Right atrium auricular region (tissue), 2 donors: ENCODE results near the gene SFXN5. TPM values are rescaled to one million over a fixed set of nuclear protein-coding genes. Genes with fewer than 3 reads are reported as not detected.

Experiments used
- DNase-seq: peaks from one replicate; pipeline ENCODE4 v3.0.0-alpha.2; 2019; ENCODE audit warnings: low spot score
- H3K27ac ChIP-seq, 2 donors: fragments of 200-600 bp; sonication (generic); 1 replicate in 1 of 2; 2 replicates in 1 of 2; pipeline ENCODE4 v1.5.1; 2016 to 2019
- H3K27me3 ChIP-seq, 2 donors: fragments of 200-600 bp; sonication (generic); one replicate each; pipeline versions ENCODE4 v1.5.1 to v1.6.0; 2017 to 2019
- H3K36me3 ChIP-seq: fragments of 200-600 bp; sonication (generic); one replicate; pipeline ENCODE4 v1.5.1; 2016
- H3K4me1 ChIP-seq, 2 donors: fragments of 200-600 bp; sonication (generic); one replicate each; pipeline versions ENCODE4 v1.5.1 to v1.6.0; 2017 to 2019
- H3K4me3 ChIP-seq, 2 donors: fragments of 200-600 bp; sonication (generic); 1 replicate in 1 of 2; 2 replicates in 1 of 2; pipeline ENCODE4 v1.5.1; 2017 to 2019; ENCODE audit warnings: mild to moderate bottlenecking in 1 of 2, moderate library complexity in 1 of 2
- H3K9me3 ChIP-seq, 2 donors: fragments of 200-600 bp; sonication (generic); one replicate each; pipeline ENCODE4 v1.5.1; 2019
- total RNA-seq, 2 donors: library from RNA; depleted of rRNA; stranded (reverse); fragments of >200 nt; gene quantifications; one replicate each; pipeline ENCODE4 v1.1.0, GENCODE V29; 2016
- TF ChIP-seq, protein P1 (sequence below), 2 donors: fragments of 200-600 bp; sonication (generic); IDR thresholded peaks; one replicate each; pipeline ENCODE4 v1.5.1; 2019; ENCODE audit warnings: antibody characterized with exemption in 2 of 2

The SFXN5 gene
- total RNA-seq, 2 donors from 2014 or later = 4.5 to 5.8 TPM

GRCh38 chr2:72942881-72943418, 128.6 kb downstream of the SFXN5 start:
- Histone ChIP-seq H3K9me3 (no peaks in the 10 kb centered on the region), H3K4me1 (no peaks in the 10 kb centered on the region), H3K27me3 (no peaks in the 10 kb centered on the region), H3K36me3 (no peaks in the 10 kb centered on the region), H3K4me3 (no peak overlapping the region), H3K27ac (no peak overlapping the region)
- no peak for DNase-seq
- TF ChIP-seq, protein P1, sequence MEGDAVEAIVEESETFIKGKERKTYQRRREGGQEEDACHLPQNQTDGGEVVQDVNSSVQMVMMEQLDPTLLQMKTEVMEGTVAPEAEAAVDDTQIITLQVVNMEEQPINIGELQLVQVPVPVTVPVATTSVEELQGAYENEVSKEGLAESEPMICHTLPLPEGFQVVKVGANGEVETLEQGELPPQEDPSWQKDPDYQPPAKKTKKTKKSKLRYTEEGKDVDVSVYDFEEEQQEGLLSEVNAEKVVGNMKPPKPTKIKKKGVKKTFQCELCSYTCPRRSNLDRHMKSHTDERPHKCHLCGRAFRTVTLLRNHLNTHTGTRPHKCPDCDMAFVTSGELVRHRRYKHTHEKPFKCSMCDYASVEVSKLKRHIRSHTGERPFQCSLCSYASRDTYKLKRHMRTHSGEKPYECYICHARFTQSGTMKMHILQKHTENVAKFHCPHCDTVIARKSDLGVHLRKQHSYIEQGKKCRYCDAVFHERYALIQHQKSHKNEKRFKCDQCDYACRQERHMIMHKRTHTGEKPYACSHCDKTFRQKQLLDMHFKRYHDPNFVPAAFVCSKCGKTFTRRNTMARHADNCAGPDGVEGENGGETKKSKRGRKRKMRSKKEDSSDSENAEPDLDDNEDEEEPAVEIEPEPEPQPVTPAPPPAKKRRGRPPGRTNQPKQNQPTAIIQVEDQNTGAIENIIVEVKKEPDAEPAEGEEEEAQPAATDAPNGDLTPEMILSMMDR (IDR thresholded peaks at IDR 0.05) = no peak

DNA sequence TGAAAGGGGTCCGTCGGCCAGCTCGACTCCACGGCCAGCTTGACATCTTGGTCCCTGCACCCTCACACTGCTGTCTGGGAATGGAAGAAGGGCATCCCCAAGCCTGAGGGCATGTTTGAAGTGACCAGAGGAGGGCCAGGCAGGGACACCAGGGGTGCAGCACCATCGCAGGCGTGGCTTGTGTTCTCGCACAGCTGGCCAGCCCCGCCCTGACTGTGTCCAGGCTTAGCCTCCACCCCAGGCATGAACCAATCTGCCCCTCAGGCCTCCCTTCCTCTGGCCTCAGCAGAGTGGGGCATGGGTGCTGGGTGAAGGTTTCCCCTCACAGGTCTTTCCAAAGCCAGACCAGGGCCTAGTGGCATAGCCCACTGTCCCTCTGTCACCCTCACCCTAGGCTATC, 129.2 kb downstream of the SFXN5 start:
- no peak for DNase-seq

GRCh38 chr2:72940786-72941185, 130.7 kb downstream of the SFXN5 start:
- no peaks in the 10 kb centered on the region for H3K36me3 ChIP-seq

More for the DNA sequence above, 129.2 kb downstream of the SFXN5 start:
- H3K36me3 ChIP-seq = no peaks in the 10 kb centered on the region
- H3K27ac ChIP-seq = no peak overlapping the region
- TF ChIP-seq, protein P1 (IDR thresholded peaks at IDR 0.05) = no peak
- H3K9me3 ChIP-seq = no peaks in the 10 kb centered on the region
- H3K27me3 ChIP-seq = no peaks in the 10 kb centered on the region
- no peak overlapping the region for H3K4me3 ChIP-seq
- no peaks in the 10 kb centered on the region for H3K4me1 ChIP-seq

GRCh38 chr2:72940361-72940760, 131.2 kb downstream of the SFXN5 start:
- Histone ChIP-seq H3K9me3 (no peaks in the 10 kb centered on the region), H3K36me3 (no peaks in the 10 kb centered on the region), H3K4me1 (no peaks in the 10 kb centered on the region), H3K27me3 (no peaks in the 10 kb centered on the region), H3K4me3 (no peak overlapping the region), H3K27ac (no peak overlapping the region)
- TF ChIP-seq, protein P1 (IDR thresholded peaks at IDR 0.05) = no peak
- DNase-seq = no peak

More at GRCh38 chr2:72940786-72941185, 130.7 kb downstream of the SFXN5 start:
- no peak for DNase-seq
- no peaks in the 10 kb centered on the region for H3K9me3 ChIP-seq
- no peaks in the 10 kb centered on the region for H3K4me1 ChIP-seq
- TF ChIP-seq, protein P1 (IDR thresholded peaks at IDR 0.05) = no peak
- H3K4me3 ChIP-seq = no peak overlapping the region
- H3K27ac ChIP-seq = no peak overlapping the region
- H3K27me3 ChIP-seq = no peaks in the 10 kb centered on the region

- DNase-seq = no peak
- TF ChIP-seq, protein P1 (IDR thresholded peaks at IDR 0.05) = no peak
- H3K4me1 ChIP-seq = no peaks in the 10 kb centered on the region
Measured at GRCh38 chr2:72938455-72938854, 133.1 kb downstream of the SFXN5 start.

GRCh38 chr2:72937356-72937669, 134.2 kb downstream of the SFXN5 start:
- TF ChIP-seq, protein P1 (IDR thresholded peaks at IDR 0.05) = no peak
- H3K4me1 ChIP-seq = no peaks in the 10 kb centered on the region
- DNase-seq = no peak

More at GRCh38 chr2:72938455-72938854, 133.1 kb downstream of the SFXN5 start:
- Histone ChIP-seq H3K27ac (no peak overlapping the region), H3K36me3 (no peaks in the 10 kb centered on the region), H3K9me3 (no peaks in the 10 kb centered on the region), H3K4me3 (no peak overlapping the region), H3K27me3 (no peaks in the 10 kb centered on the region)

More at GRCh38 chr2:72937356-72937669, 134.2 kb downstream of the SFXN5 start:
- no peak overlapping the region for H3K27ac ChIP-seq
- H3K4me3 ChIP-seq = no peak overlapping the region
- H3K9me3 ChIP-seq = no peaks in the 10 kb centered on the region
- H3K36me3 ChIP-seq = no peaks in the 10 kb centered on the region
- no peaks in the 10 kb centered on the region for H3K27me3 ChIP-seq
